HepG2 (cell line): ENCODE measurements around the gene HSPB7.

ENCODE experiments used
- FOXK1 ChIP-seq: sonication (generic); formaldehyde crosslinking; IDR thresholded peaks from 2 replicates; pipeline ENCODE4 v1.4.0; 2020; ENCODE audit warnings: low read depth, missing genetic modification reagents, borderline replicate concordance
- GATAD2A ChIP-seq: IDR thresholded peaks from 2 replicates; pipeline ENCODE4 v1.6.1; 2016
- HMG20A ChIP-seq: IDR thresholded peaks from 2 replicates; pipeline ENCODE4 v1.6.1; 2016; ENCODE audit warnings: borderline replicate concordance
- MAX ChIP-seq: IDR thresholded peaks from 2 replicates; pipeline ENCODE4 v1.6.1; 2012; ENCODE audit warnings: inconsistent platforms
- MXI1 ChIP-seq: IDR thresholded peaks from 3 replicates; pipeline ENCODE4 v1.6.1; 2012; ENCODE audit warnings: low read depth, low read length, inconsistent platforms, borderline replicate concordance
- MYC ChIP-seq: sonication (generic); formaldehyde crosslinking; IDR thresholded peaks from 2 replicates; pipeline ENCODE4 v1.9.0; 2021; ENCODE audit warnings: missing genetic modification reagents, borderline replicate concordance
- PBX3 ChIP-seq: sonication (generic); formaldehyde crosslinking; IDR thresholded peaks from 2 replicates; pipeline ENCODE4 v1.8.1; 2023; ENCODE audit warnings: missing genetic modification reagents, inconsistent platforms, borderline replicate concordance
- SMARCE1 ChIP-seq: fragments of 450-650 bp; IDR thresholded peaks from 2 replicates; pipeline ENCODE4 v1.6.1; 2017; ENCODE audit warnings: borderline replicate concordance
- STAG1 ChIP-seq: sonication (generic); formaldehyde crosslinking; IDR thresholded peaks from 2 replicates; pipeline ENCODE4 v1.4.0; 2020; ENCODE audit warnings: missing genetic modification reagents
- TCF7L2 ChIP-seq: IDR thresholded peaks from 2 replicates; pipeline ENCODE4 v1.6.1; 2011; ENCODE audit warnings: mild to moderate bottlenecking, low read depth, low read length, moderate library complexity
- TOE1 ChIP-seq: sonication (generic); formaldehyde crosslinking; IDR thresholded peaks from 2 replicates; pipeline ENCODE4 v1.4.0; 2020; ENCODE audit warnings: mild to moderate bottlenecking, missing genetic modification reagents
- ZNF143 ChIP-seq: sonication (generic); formaldehyde crosslinking; IDR thresholded peaks from 2 replicates; pipeline ENCODE4 v1.4.0; 2020; ENCODE audit warnings: missing genetic modification reagents
- ZNF646 ChIP-seq: sonication (generic); formaldehyde crosslinking; IDR thresholded peaks from 2 replicates; pipeline ENCODE4 v1.9.0; 2021; ENCODE audit warnings: mild to moderate bottlenecking, missing genetic modification reagents
- TF ChIP-seq, protein P1 (sequence below): sonication (generic); formaldehyde crosslinking; IDR thresholded peaks from 2 replicates; pipeline ENCODE4 v1.4.0; 2020; ENCODE audit warnings: missing genetic modification reagents

DNA sequence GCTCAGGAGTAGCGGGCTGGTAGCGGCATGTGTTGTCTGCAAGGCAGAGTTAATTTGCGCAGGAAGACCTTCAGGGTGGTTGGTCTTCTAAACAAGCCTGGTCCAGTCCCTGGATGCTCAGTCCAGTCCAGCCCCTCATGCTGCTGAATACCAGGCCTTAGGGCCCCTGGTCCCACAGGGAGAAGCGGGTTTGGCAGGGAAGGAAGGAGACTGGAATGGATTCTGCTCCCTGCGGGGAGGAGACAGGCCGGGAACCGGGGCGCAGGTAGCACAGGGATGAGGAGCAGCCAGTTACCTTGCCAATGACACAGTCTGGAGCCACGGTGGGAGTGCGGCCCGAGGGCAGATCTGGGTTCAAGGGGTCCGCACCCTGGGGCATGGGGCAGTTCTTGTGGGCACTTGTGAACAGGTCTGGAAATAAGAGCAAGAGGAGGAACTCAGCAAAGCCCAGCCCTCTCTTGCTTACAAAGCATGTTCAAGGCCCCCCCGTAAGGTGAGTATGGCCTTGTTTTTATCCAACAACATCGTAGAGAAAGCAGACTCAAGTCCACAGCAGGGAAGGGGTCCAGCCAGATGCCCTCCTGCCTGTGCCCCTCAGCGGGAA lies 45.5 kb upstream of the HSPB7 start:
- TF ChIP-seq TOE1 (CRISPR knock-in tag) (no peak), ZNF646 (CRISPR knock-in tag) (no peak), MXI1 (no peak), STAG1 (CRISPR knock-in tag) (no peak), GATAD2A (CRISPR knock-in tag) (no peak), PBX3 (CRISPR knock-in tag) (no peak), HMG20A (CRISPR knock-in tag) (no peak), MYC (CRISPR knock-in tag) (no peak), MAX (no peak), TCF7L2 (no peak), SMARCE1 (no peak), FOXK1 (CRISPR knock-in tag) (no peak), ZNF143 (no peak)
- TF ChIP-seq, protein P1, sequence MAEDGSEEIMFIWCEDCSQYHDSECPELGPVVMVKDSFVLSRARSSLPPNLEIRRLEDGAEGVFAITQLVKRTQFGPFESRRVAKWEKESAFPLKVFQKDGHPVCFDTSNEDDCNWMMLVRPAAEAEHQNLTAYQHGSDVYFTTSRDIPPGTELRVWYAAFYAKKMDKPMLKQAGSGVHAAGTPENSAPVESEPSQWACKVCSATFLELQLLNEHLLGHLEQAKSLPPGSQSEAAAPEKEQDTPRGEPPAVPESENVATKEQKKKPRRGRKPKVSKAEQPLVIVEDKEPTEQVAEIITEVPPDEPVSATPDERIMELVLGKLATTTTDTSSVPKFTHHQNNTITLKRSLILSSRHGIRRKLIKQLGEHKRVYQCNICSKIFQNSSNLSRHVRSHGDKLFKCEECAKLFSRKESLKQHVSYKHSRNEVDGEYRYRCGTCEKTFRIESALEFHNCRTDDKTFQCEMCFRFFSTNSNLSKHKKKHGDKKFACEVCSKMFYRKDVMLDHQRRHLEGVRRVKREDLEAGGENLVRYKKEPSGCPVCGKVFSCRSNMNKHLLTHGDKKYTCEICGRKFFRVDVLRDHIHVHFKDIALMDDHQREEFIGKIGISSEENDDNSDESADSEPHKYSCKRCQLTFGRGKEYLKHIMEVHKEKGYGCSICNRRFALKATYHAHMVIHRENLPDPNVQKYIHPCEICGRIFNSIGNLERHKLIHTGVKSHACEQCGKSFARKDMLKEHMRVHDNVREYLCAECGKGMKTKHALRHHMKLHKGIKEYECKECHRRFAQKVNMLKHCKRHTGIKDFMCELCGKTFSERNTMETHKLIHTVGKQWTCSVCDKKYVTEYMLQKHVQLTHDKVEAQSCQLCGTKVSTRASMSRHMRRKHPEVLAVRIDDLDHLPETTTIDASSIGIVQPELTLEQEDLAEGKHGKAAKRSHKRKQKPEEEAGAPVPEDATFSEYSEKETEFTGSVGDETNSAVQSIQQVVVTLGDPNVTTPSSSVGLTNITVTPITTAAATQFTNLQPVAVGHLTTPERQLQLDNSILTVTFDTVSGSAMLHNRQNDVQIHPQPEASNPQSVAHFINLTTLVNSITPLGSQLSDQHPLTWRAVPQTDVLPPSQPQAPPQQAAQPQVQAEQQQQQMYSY (CRISPR knock-in tag): no peak
